Transverse colon (tissue), 4 donors: ENCODE results near the gene GPC6.

Source experiments
- POLR2A ChIP-seq: fragments of 450-650 bp; IDR thresholded peaks from one replicate; pipeline ENCODE4 v1.6.1; 2016; ENCODE audit warnings: antibody characterized with exemption, mild to moderate bottlenecking, moderate library complexity
- POLR2AphosphoS5 ChIP-seq, 3 donors: sonication (generic); formaldehyde crosslinking; IDR thresholded peaks; one replicate each; pipeline ENCODE4 v1.6.1; 2016; ENCODE audit warnings: antibody characterized with exemption in 3 of 3
- TF ChIP-seq, protein P1 (sequence below), 5 experiments: fragments of 200-600 bp in 3 of 5; fragments of 450-650 bp in 2 of 5; sonication (generic) in 3 of 5; IDR thresholded peaks; 1 replicate in 2 of 5; 2 replicates in 3 of 5; pipeline ENCODE4 v1.5.1; 2016 to 2017; ENCODE audit warnings: antibody characterized with exemption in 5 of 5, inconsistent platforms in 3 of 5, mild to moderate bottlenecking in 2 of 5, moderate library complexity in 1 of 5

DNA sequence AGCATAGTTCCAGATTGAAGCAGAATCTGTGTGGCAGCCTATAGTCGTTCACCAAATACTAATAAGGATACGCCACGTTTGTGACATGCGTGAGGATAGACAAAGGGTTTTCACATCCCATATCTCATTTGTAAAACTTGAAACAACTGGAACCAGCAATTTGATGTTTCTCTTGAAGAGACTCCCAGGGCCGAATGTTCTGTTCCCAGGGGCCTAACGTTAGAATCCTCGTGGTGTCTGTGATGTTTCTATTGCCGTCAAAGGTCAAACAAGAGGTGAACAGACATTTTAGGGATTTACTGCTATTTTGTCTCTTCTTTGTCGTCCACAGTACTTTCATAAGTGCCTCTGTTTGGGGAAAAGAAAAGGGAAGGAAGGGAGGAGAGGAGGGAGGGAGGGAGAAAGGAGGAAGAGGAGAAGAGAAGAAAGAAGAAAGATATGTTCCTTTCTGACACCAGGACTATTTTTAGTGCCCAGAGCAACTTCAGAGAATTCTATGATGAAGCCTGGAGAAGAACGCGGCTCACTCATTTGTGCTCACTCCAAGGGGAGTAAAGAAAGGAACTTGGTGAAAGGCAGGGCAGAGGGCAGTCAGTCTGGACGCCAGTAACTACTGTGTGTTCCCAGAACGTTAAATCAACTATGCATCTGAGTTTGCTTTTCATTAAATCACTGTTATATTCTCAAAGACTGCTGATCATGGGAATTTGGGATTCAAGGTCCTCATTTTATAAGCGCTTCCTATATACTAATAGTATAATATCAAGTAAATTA, 1098.3 kb downstream of the GPC6 start:
- TF ChIP-seq, protein P1, sequence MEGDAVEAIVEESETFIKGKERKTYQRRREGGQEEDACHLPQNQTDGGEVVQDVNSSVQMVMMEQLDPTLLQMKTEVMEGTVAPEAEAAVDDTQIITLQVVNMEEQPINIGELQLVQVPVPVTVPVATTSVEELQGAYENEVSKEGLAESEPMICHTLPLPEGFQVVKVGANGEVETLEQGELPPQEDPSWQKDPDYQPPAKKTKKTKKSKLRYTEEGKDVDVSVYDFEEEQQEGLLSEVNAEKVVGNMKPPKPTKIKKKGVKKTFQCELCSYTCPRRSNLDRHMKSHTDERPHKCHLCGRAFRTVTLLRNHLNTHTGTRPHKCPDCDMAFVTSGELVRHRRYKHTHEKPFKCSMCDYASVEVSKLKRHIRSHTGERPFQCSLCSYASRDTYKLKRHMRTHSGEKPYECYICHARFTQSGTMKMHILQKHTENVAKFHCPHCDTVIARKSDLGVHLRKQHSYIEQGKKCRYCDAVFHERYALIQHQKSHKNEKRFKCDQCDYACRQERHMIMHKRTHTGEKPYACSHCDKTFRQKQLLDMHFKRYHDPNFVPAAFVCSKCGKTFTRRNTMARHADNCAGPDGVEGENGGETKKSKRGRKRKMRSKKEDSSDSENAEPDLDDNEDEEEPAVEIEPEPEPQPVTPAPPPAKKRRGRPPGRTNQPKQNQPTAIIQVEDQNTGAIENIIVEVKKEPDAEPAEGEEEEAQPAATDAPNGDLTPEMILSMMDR (IDR thresholded peaks at IDR 0.05), result no peak
- no peak for TF ChIP-seq POLR2AphosphoS5 (IDR thresholded peaks at IDR 0.05)
- no peak for TF ChIP-seq POLR2A
